Urinary bladder (tissue), 4 donors: ENCODE data around the gene ZNF107. TPM values are rescaled to one million over a fixed set of nuclear protein-coding genes. Genes with fewer than 3 reads are reported as not detected.

Experiments used
- DNase-seq: peaks from one replicate; pipeline ENCODE4 v3.0.0-alpha.2; 2015; ENCODE audit errors: extremely low spot score
- H3K27ac ChIP-seq: one replicate; pipeline ENCODE4 v1.5.1; 2013; ENCODE audit warnings: low read depth, mild to moderate bottlenecking, moderate library complexity
- H3K36me3 ChIP-seq: one replicate; pipeline ENCODE4 v1.6.1; 2013; ENCODE audit warnings: mild to moderate bottlenecking, moderate library complexity; ENCODE audit not compliant: insufficient read depth
- H3K4me1 ChIP-seq: one replicate; pipeline ENCODE4 v1.6.1; 2013; ENCODE audit warnings: mild to moderate bottlenecking, moderate library complexity; ENCODE audit not compliant: insufficient read depth
- H3K4me3 ChIP-seq: one replicate; pipeline ENCODE4 v1.5.1; 2013; ENCODE audit warnings: low read depth, low read length
- WGBS: extraction: QIAGEN DNeasy Blood & Tissue Kit; methylation state at CpG from one replicate; pipeline ENCODE4 v1.1.7; 2013; 5-methylcytosine and 5-hydroxymethylcytosine counted together
- polyA plus RNA-seq: library from polyadenylated mRNA; stranded (reverse); fragments of 200-250 nt; gene quantifications from one replicate; pipeline ENCODE4 v1.2.3, GENCODE V29; 2013
- total RNA-seq: library from RNA; depleted of rRNA; stranded (reverse); fragments of >200 nt; gene quantifications from one replicate; pipeline ENCODE4 v1.2.3, GENCODE V29; 2014
- donor health status: healthy with polysubstance abuse.
- donor health status: healthy.

Gene ZNF107
- total and polyA plus RNA-seq, 2 donors, result 2.5 to 24.7 TPM

GRCh38 chr7:64636386-64636785, 29.5 kb upstream of the ZNF107 start:
- whole genome bisulfite sequencing, result 48% methylated on average over 4 of the region's 4 CpGs
- H3K36me3 ChIP-seq, result no peaks in the 10 kb centered on the region

GRCh38 chr7:64637521-64638445, 28.1 kb upstream of the ZNF107 start:
- no peak for DNase-seq
- Histone ChIP-seq H3K4me3 (no peak overlapping the region), H3K36me3 (no peaks in the 10 kb centered on the region), H3K27ac (no peak overlapping the region), H3K4me1 (peaks cover 2% of the 10 kb centered on the region)
- WGBS, result 61% methylated on average over 4 of the region's 4 CpGs

More at GRCh38 chr7:64636386-64636785, 29.5 kb upstream of the ZNF107 start:
- no peak overlapping the region for H3K27ac ChIP-seq
- H3K4me1 ChIP-seq, result peaks cover 2% of the 10 kb centered on the region
- DNase-seq, result no peak
- no peak overlapping the region for H3K4me3 ChIP-seq

GRCh38 chr7:64638822-64639221, 27.1 kb upstream of the ZNF107 start:
- Histone ChIP-seq H3K4me3 (no peak overlapping the region), H3K36me3 (no peaks in the 10 kb centered on the region), H3K27ac (no peak overlapping the region), H3K4me1 (peaks cover 2% of the 10 kb centered on the region)
- WGBS, result 51% methylated on average over 2 of the region's 2 CpGs
- no peak for DNase-seq

- 80% methylated on average over 2 of the region's 2 CpGs for WGBS
- no peaks in the 10 kb centered on the region for H3K36me3 ChIP-seq
- no peak overlapping the region for H3K4me3 ChIP-seq
- no peak overlapping the region for H3K27ac ChIP-seq
- DNase-seq, result no peak
- peaks cover 2% of the 10 kb centered on the region for H3K4me1 ChIP-seq
These were observed 26.5 kb upstream of the ZNF107 start for GRCh38 chr7:64639267-64640001.

GRCh38 chr7:64640504-64640903, 25.4 kb upstream of the ZNF107 start:
- Histone ChIP-seq H3K27ac (no peak overlapping the region), H3K4me1 (peaks cover 2% of the 10 kb centered on the region), H3K36me3 (no peaks in the 10 kb centered on the region), H3K4me3 (no peak overlapping the region)
- 37% methylated on average over 3 of the region's 3 CpGs for WGBS
- DNase-seq, result no peak

- no peaks in the 10 kb centered on the region for H3K36me3 ChIP-seq
These were observed 23.9 kb upstream of the ZNF107 start for GRCh38 chr7:64642046-64642445.

GRCh38 chr7:64642875-64643274, 23.1 kb upstream of the ZNF107 start:
- no peaks in the 10 kb centered on the region for H3K36me3 ChIP-seq
- WGBS, result 90% methylated on average over 2 of the region's 2 CpGs
- no peaks in the 10 kb centered on the region for H3K4me1 ChIP-seq
- no peak for DNase-seq
- H3K4me3 ChIP-seq, result no peak overlapping the region
- H3K27ac ChIP-seq, result no peak overlapping the region

More at GRCh38 chr7:64642046-64642445, 23.9 kb upstream of the ZNF107 start:
- no peak overlapping the region for H3K4me3 ChIP-seq
- no peak for DNase-seq
- peaks cover 2% of the 10 kb centered on the region for H3K4me1 ChIP-seq
- 93% methylated on average over 4 of the region's 4 CpGs for WGBS
- no peak overlapping the region for H3K27ac ChIP-seq

GRCh38 chr7:64643566-64643965, 22.4 kb upstream of the ZNF107 start:
- Histone ChIP-seq H3K4me1 (no peaks in the 10 kb centered on the region), H3K36me3 (no peaks in the 10 kb centered on the region), H3K4me3 (no peak overlapping the region), H3K27ac (no peak overlapping the region)
- WGBS, result 46% methylated on average over 1 of the region's 1 CpG
- DNase-seq, result no peak

- Histone ChIP-seq H3K36me3 (no peaks in the 10 kb centered on the region), H3K4me3 (no peak overlapping the region), H3K4me1 (no peaks in the 10 kb centered on the region), H3K27ac (no peak overlapping the region)
- no peak for DNase-seq
- 98% methylated on average over 1 of the region's 1 CpG for WGBS
These were observed 14.7 kb upstream of the ZNF107 start for GRCh38 chr7:64651203-64651602.

- no peaks in the 10 kb centered on the region for H3K4me1 ChIP-seq
- no peak for DNase-seq
- no peak overlapping the region for H3K4me3 ChIP-seq
- H3K36me3 ChIP-seq, result no peaks in the 10 kb centered on the region
- no peak overlapping the region for H3K27ac ChIP-seq
- WGBS, result 83% methylated on average over 4 of the region's 4 CpGs
These were observed 14.2 kb upstream of the ZNF107 start for GRCh38 chr7:64651632-64652165.

- Histone ChIP-seq H3K27ac (no peak overlapping the region), H3K4me3 (no peak overlapping the region), H3K36me3 (no peaks in the 10 kb centered on the region), H3K4me1 (no peaks in the 10 kb centered on the region)
- WGBS, result 87% methylated on average over 11 of the region's 11 CpGs
- no peak for DNase-seq
These were observed 12.1 kb upstream of the ZNF107 start for GRCh38 chr7:64653721-64654401.

GRCh38 chr7:64654796-64655548, 11.0 kb upstream of the ZNF107 start:
- DNase-seq, result no peak
- WGBS, result 82% methylated on average over 5 of the region's 5 CpGs
- Histone ChIP-seq H3K36me3 (no peaks in the 10 kb centered on the region), H3K27ac (no peak overlapping the region), H3K4me3 (no peak overlapping the region), H3K4me1 (no peaks in the 10 kb centered on the region)

GRCh38 chr7:64655811-64656210, 10.1 kb upstream of the ZNF107 start:
- 62% methylated on average over 2 of the region's 2 CpGs for WGBS
- no peaks in the 10 kb centered on the region for H3K36me3 ChIP-seq
- no peaks in the 10 kb centered on the region for H3K4me1 ChIP-seq
- H3K4me3 ChIP-seq, result no peak overlapping the region
- no peak overlapping the region for H3K27ac ChIP-seq
- DNase-seq, result no peak
